Left cardiac atrium (tissue), 4 donors: ENCODE results near the gene VEGFC. TPM values are rescaled to one million over a fixed set of nuclear protein-coding genes. Genes with fewer than 3 reads are reported as not detected.
A peak's percentile ranks its signal among the peaks of the same experiment; 100 is the strongest.

Experiments
- ATAC-seq, 2 donors: fragments of 200-7000 bp; cut with Tn5 transposase; one replicate each; pipeline ENCODE4 v1.9.1; 2020; ENCODE audit warnings: mild to moderate bottlenecking in 2 of 2, moderate library complexity in 2 of 2
- DNase-seq: peaks from one replicate; pipeline ENCODE4 v3.0.0-alpha.2; 2020
- intact Hi-C, 2 donors: fragments of 100-400 bp; cut with DNase I; formaldehyde crosslinking; loops; one replicate each; pipeline versions ENCODE4 v1.14.1 to v1.15.1; 2022 to 2023
- total RNA-seq, 2 donors: library from RNA; stranded (reverse); fragmentation: NEBNext Ultra II Directional; extraction: Animal tissue kit (Norgen Biotek cat#: 25700); gene quantifications; one replicate each; pipeline ENCODE4 v1.2.1, GENCODE V29; 2021
- donor health status: DM: no; HTN: yes; CAD: no.
- donor health status: DM: no; HTN: yes; CAD: no; lungs with severe emphysema.
- donor health status: DM: yes; HTN: yes; CAD: no.
- donor health status: Dilated cardiomyopathy.

The VEGFC gene
- total RNA-seq, 2 donors from 2014 or later: 7.8 to 8.5 TPM

GRCh38 chr4:176645246-176645960 lies 147.3 kb downstream of the VEGFC start:
- intact Hi-C loops: no loop called here
- ATAC-seq: no peak
- DNase-seq: no peak

DNA sequence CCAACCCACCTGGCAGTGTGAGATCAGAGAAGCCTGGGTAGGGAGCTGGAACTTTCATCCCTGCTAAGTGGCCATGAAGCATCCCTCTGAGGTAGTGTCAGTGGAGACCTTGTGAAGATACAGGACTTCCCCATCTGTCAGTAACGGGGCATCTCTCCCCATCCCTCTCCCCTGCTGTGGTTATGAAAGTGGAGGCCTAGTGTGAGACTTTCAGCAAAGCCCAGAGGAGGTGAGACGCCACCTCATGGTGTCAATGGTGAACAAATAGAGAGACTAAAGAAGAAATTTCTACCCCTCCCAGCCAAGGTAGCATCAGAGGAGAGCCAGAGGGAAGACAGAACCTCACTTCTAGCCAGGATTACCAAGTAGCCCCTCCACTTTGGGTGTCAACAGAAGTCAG lies 150.2 kb downstream of the VEGFC start:
- DNase-seq: no peak
- intact Hi-C loops: no loop called here
- no peak for ATAC-seq

DNA sequence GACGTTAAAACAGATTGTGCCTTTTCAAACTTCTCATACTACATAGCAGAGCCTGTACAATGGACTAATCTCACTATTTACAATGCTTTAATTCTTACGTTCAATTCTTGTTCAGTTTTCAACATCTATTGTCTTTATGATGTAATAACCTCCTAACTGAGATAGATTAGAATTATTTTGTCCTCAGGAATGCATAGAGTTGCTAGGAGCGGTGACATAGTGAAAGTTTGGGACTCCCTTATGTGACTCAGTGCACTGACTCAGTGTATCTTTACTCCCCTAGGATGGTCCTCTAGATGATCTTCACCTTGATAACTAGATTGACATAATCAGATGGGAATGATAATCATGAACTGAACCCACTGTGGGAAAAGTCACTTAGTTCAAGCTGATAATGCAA lies 151.5 kb downstream of the VEGFC start:
- intact Hi-C loops: no loop called here
- ATAC-seq (no peak), DNase-seq (no peak)

DNA sequence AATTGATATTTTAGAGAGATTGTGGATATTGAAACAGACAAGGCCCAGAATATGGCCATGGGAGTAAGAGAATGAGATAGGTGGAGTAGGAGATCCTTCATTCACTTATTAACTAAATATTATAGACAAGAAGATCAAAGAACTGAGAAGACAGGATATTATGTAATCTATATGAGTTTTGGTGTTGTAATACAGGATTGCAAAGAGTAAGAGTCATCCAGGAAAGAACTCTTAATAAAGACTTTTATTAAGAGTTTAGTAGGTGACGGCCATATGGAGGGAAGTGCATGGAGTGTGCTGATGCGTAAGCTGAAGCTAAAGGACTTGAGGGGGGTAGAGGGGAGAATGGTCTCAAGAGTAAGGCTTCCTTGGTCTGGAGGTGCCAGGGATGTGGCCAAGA lies 153.7 kb downstream of the VEGFC start:
- intact Hi-C loops: no loop called here
- DNase-seq (no peak), ATAC-seq (no peak)

GRCh38 chr4:176636292-176636691 lies 156.4 kb downstream of the VEGFC start:
- intact Hi-C loops: no loop called here
- ATAC-seq (no peak), DNase-seq (no peak)

- ATAC-seq (peak in 1 of 2 donors; percentile 48), DNase-seq (peak; percentile 31)
- intact Hi-C loops: no loop called here
These were observed 157.1 kb downstream of the VEGFC start for GRCh38 chr4:176635372-176636261.
